WTC11 (cell line): ENCODE data around the gene LRRC28. TPM values are rescaled to one million over a fixed set of nuclear protein-coding genes. Genes with fewer than 3 reads are reported as not detected.

Source experiments
- ATAC-seq: fragments of 200-7000 bp; cut with Tn5 transposase; 2 replicates; pipeline ENCODE4 v1.10.0; 2021; ENCODE audit warnings: mild to moderate bottlenecking, moderate library complexity
- CTCF ChIA-PET: fragments of 300-600 bp; sonication (Branson Sonifier 250); formaldehyde crosslinking; loops from one replicate; lab custom pipeline; 2021; ENCODE audit warnings: antibody characterized with exemption; lab: Charles Lee
- POLR2A ChIA-PET: fragments of 350-600 bp; sonication (Branson Sonifier 250); formaldehyde crosslinking; loops from one replicate; lab custom pipeline; 2021; ENCODE audit warnings: antibody characterized with exemption; lab: Charles Lee
- DNase-seq: peaks from one replicate; pipeline ENCODE4 v3.0.0; 2021; ENCODE audit warnings: low spot score
- H3K27ac Mint-ChIP-seq: 2 replicates; pipeline ENCODE4 v1.8.0; 2021; ENCODE audit warnings: mixed read lengths
- H3K27me3 Mint-ChIP-seq: 2 replicates; pipeline ENCODE4 v1.8.0; 2021; ENCODE audit warnings: low read depth, mild to moderate bottlenecking, moderate library complexity, mixed read lengths
- H3K36me3 Mint-ChIP-seq: 2 replicates; pipeline ENCODE4 v1.8.0; 2021; ENCODE audit warnings: mixed read lengths
- H3K4me1 Mint-ChIP-seq: 2 replicates; pipeline ENCODE4 v1.8.0; 2022; ENCODE audit warnings: mixed read lengths
- H3K4me3 Mint-ChIP-seq: 2 replicates; pipeline ENCODE4 v1.8.0; 2021; ENCODE audit warnings: mild to moderate bottlenecking, moderate library complexity, mixed read lengths
- H3K9me3 Mint-ChIP-seq: 2 replicates; pipeline ENCODE4 v1.8.0; 2021; ENCODE audit warnings: mixed read lengths
- AFF4 ChIP-seq: sonication (generic); formaldehyde crosslinking; IDR thresholded peaks from 2 replicates; pipeline ENCODE4 v1.8.1; 2023; ENCODE audit warnings: mild to moderate bottlenecking, missing genetic modification reagents, borderline replicate concordance
- ATF1 ChIP-seq: sonication (generic); formaldehyde crosslinking; IDR thresholded peaks from 2 replicates; pipeline ENCODE4 v1.8.1; 2023; ENCODE audit warnings: mild to moderate bottlenecking, moderate library complexity, missing genetic modification reagents
- CREB1 ChIP-seq: sonication (generic); formaldehyde crosslinking; IDR thresholded peaks from 2 replicates; pipeline ENCODE4 v1.8.0; 2023; ENCODE audit warnings: mild to moderate bottlenecking, missing genetic modification reagents
- ETV6 ChIP-seq: sonication (generic); formaldehyde crosslinking; IDR thresholded peaks from 2 replicates; pipeline ENCODE4 v1.8.1; 2022; ENCODE audit warnings: mild to moderate bottlenecking, missing genetic modification reagents
- FOXJ3 ChIP-seq: sonication (generic); formaldehyde crosslinking; IDR thresholded peaks from 2 replicates; pipeline ENCODE4 v1.9.0; 2021; ENCODE audit warnings: missing genetic modification reagents, mild to moderate bottlenecking, borderline replicate concordance
- FOXK1 ChIP-seq: sonication (generic); formaldehyde crosslinking; IDR thresholded peaks from 2 replicates; pipeline ENCODE4 v1.8.0; 2022; ENCODE audit warnings: mild to moderate bottlenecking, moderate library complexity, missing genetic modification reagents
- NFE2L1 ChIP-seq: sonication (generic); formaldehyde crosslinking; IDR thresholded peaks from 2 replicates; pipeline ENCODE4 v1.8.1; 2023; ENCODE audit warnings: missing genetic modification reagents
- SMAD4 ChIP-seq: sonication (generic); formaldehyde crosslinking; IDR thresholded peaks from 2 replicates; pipeline ENCODE4 v1.8.0; 2022; ENCODE audit warnings: mild to moderate bottlenecking, missing genetic modification reagents
- ZNF138 ChIP-seq: sonication (generic); formaldehyde crosslinking; conservative IDR thresholded peaks from 2 replicates; pipeline ENCODE4 v1.8.1; 2022; ENCODE audit warnings: mild to moderate bottlenecking, moderate library complexity, missing genetic modification reagents
- ZNF423 ChIP-seq: fragments of 250-450 bp; sonication (Bioruptor Pico); IDR thresholded peaks from 2 replicates; pipeline ENCODE4 v2.1.2; 2022; ENCODE audit warnings: mild to moderate bottlenecking, moderate library complexity
- ZSCAN18 ChIP-seq: fragments of 250-450 bp; sonication (Bioruptor Pico); IDR thresholded peaks from 2 replicates; pipeline ENCODE4 v2.1.2; 2022; ENCODE audit warnings: mild to moderate bottlenecking, moderate library complexity
- total RNA-seq: library from RNA; stranded (reverse); gene quantifications from 3 replicates; pipeline ENCODE4 v1.2.3, GENCODE V29; 2021
- TF ChIP-seq, protein P1 (sequence below): sonication (generic); formaldehyde crosslinking; IDR thresholded peaks from 2 replicates; pipeline ENCODE4 v1.8.1; 2022; ENCODE audit warnings: mild to moderate bottlenecking, missing genetic modification reagents, moderate library complexity, borderline replicate concordance
- TF ChIP-seq, protein P2 (sequence below): sonication (generic); formaldehyde crosslinking; IDR thresholded peaks from 2 replicates; pipeline ENCODE4 v1.8.0; 2023; ENCODE audit warnings: missing genetic modification reagents

The LRRC28 gene
- total RNA-seq, 1 experiment from 2014 or later: 18.4 TPM

DNA sequence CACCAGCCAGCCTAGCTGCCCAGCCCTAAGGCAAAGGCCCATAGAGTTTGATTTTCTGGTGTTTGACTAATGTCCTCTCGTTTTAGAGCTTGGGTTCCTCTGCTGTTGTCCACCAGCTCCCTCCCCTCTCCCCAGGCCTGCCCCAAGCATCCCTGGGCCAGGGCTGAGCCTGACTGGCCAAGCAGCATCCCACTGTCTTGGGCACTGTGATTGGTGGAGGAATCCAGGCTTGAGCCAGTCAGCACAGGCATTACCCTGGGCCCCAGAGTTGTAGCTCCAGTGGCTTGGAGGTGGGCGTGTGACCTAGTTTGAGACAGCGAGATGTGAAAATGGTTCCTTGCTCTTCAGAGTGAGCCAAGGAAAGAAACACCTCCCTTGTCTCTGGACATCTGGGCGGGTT lies 159.2 kb downstream of the LRRC28 start (continued):
- TF ChIP-seq ATF1 (CRISPR knock-in tag) (no peak), FOXJ3 (CRISPR knock-in tag) (no peak)
- TF ChIP-seq, protein P1, sequence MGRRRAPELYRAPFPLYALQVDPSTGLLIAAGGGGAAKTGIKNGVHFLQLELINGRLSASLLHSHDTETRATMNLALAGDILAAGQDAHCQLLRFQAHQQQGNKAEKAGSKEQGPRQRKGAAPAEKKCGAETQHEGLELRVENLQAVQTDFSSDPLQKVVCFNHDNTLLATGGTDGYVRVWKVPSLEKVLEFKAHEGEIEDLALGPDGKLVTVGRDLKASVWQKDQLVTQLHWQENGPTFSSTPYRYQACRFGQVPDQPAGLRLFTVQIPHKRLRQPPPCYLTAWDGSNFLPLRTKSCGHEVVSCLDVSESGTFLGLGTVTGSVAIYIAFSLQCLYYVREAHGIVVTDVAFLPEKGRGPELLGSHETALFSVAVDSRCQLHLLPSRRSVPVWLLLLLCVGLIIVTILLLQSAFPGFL: no peak
- TF ChIP-seq, protein P2, sequence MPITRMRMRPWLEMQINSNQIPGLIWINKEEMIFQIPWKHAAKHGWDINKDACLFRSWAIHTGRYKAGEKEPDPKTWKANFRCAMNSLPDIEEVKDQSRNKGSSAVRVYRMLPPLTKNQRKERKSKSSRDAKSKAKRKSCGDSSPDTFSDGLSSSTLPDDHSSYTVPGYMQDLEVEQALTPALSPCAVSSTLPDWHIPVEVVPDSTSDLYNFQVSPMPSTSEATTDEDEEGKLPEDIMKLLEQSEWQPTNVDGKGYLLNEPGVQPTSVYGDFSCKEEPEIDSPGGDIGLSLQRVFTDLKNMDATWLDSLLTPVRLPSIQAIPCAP (CRISPR knock-in tag): no peak

DNA sequence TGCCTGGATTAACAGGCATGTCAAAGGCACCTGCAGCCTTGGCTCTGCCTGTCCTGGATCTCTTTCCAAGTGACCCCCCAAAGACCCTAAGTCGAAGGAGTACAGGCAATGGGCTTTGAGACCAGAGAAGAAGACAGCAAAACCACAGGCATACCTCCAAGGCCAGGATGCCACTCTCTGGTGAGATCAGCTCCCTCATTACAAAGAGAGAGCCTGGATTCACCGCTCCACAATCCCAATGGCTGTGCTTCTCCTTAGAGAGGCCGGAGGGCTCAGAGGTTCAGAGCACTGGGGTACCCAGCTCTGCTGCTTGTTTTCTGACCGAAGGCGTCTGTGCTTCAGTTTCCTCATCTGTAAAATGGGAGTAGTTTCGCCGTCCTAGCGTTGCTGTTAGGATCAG lies 160.0 kb downstream of the LRRC28 start:
- H3K27me3 Mint-ChIP-seq: no peaks in the 10 kb centered on the region
- DNase-seq (no peak), ATAC-seq (no peak)
- H3K4me3 Mint-ChIP-seq: no peak overlapping the region
- ChIA-PET CTCF (interaction anchor here (1.2 to 2.1 kb wide), 2 partner anchors 139 to 293 kb away, joined by 3 to 9 read pairs; no protein-coding TSS in a partner anchor), POLR2A (no interaction called here)
- H3K9me3 Mint-ChIP-seq: no peaks in the 10 kb centered on the region
- no peak for TF ChIP-seq ATF1 (CRISPR knock-in tag)
- TF ChIP-seq FOXK1 (CRISPR knock-in tag): no peak
- TF ChIP-seq ETV6: no peak
- no peak for TF ChIP-seq NFE2L1
- TF ChIP-seq, protein P1: no peak
- TF ChIP-seq, all 79 proteins: peak for 0
- no peaks in the 10 kb centered on the region for H3K36me3 Mint-ChIP-seq
- 0 out of 2 replicates have a peak, but pooled peaks cover 3% of the 10 kb centered on the region for H3K4me1 Mint-ChIP-seq
- no peak overlapping the region for H3K27ac Mint-ChIP-seq

DNA sequence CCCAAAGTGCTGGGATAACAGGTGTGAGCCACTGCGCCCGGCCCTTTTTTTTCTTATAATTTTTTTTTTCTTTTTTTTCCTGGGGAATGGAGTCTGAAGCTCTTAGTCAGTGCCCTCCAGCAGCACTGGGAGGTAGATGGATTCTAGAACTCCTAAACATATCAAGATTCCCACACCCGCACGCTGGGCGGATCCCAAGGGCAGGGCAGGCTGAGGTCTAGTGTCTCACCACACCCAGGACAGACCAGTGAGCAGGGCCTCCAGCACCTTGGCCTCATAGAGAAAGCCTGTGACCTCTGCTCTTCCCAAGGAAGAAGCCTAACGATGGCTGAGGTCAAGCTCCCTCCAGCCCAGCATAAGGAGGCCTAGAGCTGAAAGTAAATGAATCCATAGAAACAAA lies 160.8 kb downstream of the LRRC28 start:
- Mint-ChIP-seq H3K36me3 (no peaks in the 10 kb centered on the region), H3K27ac (no peak overlapping the region), H3K9me3 (no peaks in the 10 kb centered on the region), H3K4me1 (peaks cover 3% of the 10 kb centered on the region; the same call in 1 of the 2 replicates), H3K27me3 (no peaks in the 10 kb centered on the region), H3K4me3 (no peak overlapping the region)
- no peak for ATAC-seq
- DNase-seq: no peak
- POLR2A ChIA-PET: no interaction called here
- no peak for TF ChIP-seq ZSCAN18 (CRISPR knock-in tag)
- no peak for TF ChIP-seq AFF4
- no peak for TF ChIP-seq SMAD4 (CRISPR knock-in tag)
- CTCF ChIA-PET: interaction anchor here (2.1 kb wide), 1 partner anchor 292 kb away, joined by 9 read pairs; no protein-coding TSS in a partner anchor

GRCh38 chr15:99412626-99413025 lies 161.3 kb downstream of the LRRC28 start:
- no peaks in the 10 kb centered on the region for H3K27me3 Mint-ChIP-seq
- H3K4me3 Mint-ChIP-seq: no peak overlapping the region
- CTCF ChIA-PET: no interaction called here
- peaks cover 3% of the 10 kb centered on the region; the same call in 1 of the 2 replicates for H3K4me1 Mint-ChIP-seq
- DNase-seq: no peak
- H3K27ac Mint-ChIP-seq: no peak overlapping the region
- ATAC-seq: no peak
- H3K36me3 Mint-ChIP-seq: no peaks in the 10 kb centered on the region
- POLR2A ChIA-PET: no interaction called here
- TF ChIP-seq ZNF138 (no peak), CREB1 (CRISPR knock-in tag) (no peak), ZNF423 (CRISPR knock-in tag) (no peak)
- H3K9me3 Mint-ChIP-seq: no peaks in the 10 kb centered on the region
